Activated CD4-positive, alpha-beta T cell treated with anti-CD3 and anti-CD28 coated beads for 24 hours (primary cell): Measurements from ENCODE around the gene RNF182.
"Not testable (repeated sequence)": the region's sequence is repeated elsewhere in the genome, so short reads cannot be mapped to it uniquely, and the experiment has no call there.

ENCODE experiments used
- DNase-seq, 2 donors: peaks; one replicate each; pipeline ENCODE4 v3.0.0-alpha.2; 2020; ENCODE audit warnings: low read depth in 2 of 2

The RNF182 gene

DNA sequence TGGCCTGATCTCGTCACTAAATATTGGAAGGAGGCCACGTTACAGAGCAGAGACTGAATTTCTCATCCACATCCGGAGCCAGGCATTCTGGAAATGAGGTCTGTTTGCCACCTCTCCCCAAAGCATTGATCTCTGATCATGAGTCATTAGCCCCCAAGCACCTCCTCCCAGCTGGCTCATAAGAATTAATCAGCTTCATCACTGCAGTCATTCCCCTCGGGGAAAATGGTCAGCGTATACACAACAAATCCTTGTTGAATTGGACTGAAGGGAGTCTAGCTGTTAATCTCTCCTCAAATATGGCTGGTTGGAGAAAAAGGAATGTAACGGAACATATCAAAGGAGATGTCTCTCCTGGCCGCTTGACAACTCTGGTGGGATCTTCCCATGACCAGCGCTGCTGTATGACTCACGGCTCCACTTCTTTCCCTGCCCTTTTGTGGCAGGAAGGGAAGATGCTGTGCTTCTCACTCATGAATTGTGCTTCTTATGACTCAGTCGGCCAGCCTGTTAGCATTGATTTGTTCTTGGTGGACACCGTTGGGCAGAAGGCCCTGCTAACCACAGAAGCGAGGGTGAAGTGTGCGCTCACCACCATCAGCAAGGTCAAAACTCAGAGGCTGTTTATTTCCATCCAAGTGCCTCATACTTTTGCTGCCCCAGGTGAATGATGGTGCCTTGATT is 76.7 kb downstream of the RNF182 start:
- no peak for DNase-seq

DNA sequence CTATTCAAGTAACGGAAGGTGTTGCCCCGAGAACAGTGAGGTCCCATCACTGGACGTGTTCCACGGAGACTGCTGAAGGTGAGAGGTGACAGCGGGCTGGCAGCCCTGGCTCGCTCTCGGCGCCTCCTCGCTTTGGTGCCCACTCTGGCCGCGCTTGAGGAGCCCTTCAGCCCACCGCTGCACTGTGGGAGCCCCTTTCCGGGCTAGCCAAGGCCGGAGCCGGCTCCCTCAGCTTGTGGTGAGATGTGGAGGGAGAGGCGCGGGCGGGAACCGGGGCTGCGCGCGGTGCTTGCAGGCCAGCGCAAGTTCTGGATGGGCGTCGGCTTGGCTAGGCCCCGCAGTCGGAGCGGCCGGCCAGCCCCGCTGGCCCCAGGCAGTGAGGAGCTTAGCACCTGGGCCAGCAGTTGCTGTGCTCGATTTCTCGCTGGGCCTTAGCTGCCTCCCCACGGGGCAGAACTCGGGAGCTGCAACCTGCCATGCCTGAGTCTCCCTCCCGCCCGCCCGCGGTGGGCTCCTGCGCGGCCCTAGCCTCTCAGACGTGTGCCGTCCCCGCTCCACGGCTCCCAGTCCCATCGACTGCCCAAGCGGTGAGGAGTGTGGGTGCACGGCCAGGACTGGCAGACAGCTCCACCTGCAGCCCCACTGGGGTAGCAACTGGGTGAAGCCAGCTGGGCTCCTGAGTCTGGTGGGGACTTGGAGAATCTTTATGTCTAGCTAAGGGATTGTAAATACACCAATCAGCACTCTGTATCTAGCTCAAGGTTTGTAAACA is 77.6 kb downstream of the RNF182 start:
- DNase-seq: no peak

- no peak for DNase-seq
Observed at GRCh38 chr6:14004258-14004657, 79.5 kb downstream of the RNF182 start.

DNA sequence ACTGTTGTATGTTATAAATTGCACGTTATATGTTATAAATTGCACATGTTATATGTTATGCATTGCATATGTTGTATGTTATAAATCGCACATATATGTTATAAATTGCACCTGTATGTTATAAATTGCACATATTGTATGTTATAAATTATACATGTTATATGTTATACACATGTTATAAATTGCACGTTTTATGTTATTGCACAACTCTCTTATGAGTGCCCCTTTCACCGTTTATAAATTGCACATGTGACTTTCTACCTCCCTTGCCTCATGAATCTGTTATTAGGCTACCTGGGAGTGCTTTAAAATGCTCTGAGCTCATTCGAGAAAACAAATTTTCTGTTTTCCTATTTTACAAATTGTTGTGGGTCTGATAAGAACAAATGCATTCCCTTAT is 84.1 kb downstream of the RNF182 start:
- no peak for DNase-seq

DNA sequence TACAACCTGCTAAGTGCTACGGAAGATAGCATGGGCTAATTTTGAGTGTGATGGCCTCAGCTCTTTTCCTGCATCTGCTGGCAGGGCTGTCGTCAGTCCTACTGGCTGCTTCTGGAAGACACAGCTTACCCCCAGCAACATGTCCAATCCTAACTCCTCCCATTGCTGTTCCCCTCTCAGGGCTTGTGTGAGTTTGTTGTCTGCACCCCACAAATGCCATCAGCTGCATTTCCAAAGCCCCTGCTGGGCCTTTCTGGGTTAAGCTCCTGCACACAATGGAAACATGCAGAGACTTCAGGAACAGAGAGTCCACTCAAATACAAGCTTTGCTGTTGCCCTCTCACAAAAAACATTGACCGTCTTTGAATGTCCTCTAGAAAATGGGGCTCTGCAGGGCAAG is 84.7 kb downstream of the RNF182 start:
- DNase-seq: no peak

- no peak for DNase-seq
Observed at GRCh38 chr6:14010275-14010674, 85.5 kb downstream of the RNF182 start.

DNA sequence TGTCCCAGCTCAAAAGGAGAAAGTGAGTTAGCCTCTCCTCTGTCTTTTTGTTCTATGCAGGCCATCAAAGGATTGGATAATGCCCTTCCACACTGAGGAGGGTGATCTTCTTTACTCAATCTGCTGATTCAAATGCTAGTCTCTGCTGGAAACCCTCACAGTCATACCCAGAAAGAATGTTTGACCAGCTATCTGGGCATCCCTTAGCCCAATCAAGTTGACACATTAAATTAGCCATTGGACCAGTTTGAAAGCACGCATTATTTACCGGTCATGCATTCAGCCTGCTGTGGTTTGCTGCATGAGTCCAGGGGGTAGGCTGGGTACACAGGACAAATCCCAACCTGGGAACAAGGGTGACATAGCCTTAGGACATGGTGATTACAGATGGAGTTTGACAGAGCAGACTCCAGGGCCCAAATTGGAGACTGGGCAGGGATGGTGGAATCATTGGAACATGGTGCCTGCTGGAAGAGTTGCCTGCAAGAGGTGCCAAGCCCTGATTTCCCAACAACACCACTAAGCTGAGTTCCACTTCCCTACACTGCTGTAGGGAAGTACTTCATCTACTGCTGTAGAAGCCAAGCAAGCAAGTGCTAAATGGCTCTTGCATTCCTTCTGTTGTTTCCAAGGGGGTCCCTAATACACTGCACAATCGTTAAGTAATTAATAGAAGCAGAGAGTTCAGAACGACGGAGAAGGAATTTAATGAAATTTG is 87.7 kb downstream of the RNF182 start:
- DNase-seq: no peak

- DNase-seq: no peak
Observed at GRCh38 chr6:14015964-14016363, 91.2 kb downstream of the RNF182 start.

DNA sequence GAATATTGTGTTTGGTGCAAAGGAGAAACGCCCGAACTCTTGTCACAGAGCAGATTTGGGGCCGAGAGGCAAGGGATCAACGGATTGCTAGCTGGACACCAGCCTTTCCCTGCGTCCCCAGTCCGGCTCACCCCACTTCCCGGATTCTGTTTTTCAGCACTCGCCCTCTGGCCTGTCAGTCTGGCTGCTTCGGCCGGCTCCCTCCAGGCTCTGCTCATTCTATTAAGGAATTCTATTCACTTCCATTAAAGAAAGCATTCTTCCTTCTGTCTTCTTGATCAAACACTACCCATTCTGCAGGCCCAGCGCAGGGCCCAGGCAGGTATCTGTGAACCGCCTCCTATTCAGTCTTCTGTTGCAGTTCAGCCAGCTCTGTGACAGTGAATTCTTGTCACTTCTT is 91.7 kb downstream of the RNF182 start:
- DNase-seq: no peak

- no peak for DNase-seq
Observed at GRCh38 chr6:14016935-14017625, 92.3 kb downstream of the RNF182 start.

DNA sequence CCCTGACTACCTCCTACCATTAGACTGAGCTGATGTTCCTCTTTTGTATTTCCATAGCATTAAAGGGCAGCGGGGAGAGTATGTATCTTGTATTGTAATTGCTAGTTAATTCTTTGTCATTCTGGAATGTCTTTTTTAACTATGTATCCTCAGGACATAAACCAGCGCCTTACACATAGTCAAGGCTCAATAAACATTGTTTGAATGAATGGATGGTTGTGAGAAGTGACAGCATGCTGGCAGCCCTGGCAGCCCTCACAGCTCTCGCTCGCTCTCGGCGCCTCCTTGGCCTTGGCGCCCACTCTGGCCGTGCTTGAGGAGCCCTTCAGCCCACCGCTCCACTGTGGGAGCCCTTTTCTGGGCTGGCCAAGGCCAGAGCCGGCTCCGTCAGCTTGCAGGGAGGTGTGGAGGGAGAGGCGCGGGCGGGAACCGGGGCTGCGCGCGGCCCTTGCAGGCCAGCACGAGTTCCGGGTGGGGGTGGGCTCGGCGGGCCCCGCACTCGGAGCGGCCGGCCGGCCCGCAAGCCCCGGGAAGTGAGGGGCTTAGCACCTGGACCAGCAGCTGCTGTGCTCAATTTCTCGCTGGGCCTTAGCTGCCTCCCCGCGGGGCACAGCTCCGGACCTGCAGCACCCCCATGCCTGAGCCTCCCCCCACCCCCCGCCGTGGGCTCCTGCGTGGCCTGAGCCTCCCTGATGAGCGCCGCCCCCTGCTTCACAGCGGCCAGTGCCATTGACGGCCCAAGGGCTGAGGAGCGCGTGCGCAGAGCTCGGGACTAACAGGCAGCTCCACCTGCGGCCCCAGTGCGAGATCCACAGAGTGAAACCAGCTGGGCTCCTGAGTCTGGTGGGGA is 93.1 kb downstream of the RNF182 start:
- no peak for DNase-seq

GRCh38 chr6:14018559-14018958 is 93.8 kb downstream of the RNF182 start:
- DNase-seq: not testable (repeated sequence)

GRCh38 chr6:14020551-14020950 is 95.8 kb downstream of the RNF182 start:
- no peak for DNase-seq

DNA sequence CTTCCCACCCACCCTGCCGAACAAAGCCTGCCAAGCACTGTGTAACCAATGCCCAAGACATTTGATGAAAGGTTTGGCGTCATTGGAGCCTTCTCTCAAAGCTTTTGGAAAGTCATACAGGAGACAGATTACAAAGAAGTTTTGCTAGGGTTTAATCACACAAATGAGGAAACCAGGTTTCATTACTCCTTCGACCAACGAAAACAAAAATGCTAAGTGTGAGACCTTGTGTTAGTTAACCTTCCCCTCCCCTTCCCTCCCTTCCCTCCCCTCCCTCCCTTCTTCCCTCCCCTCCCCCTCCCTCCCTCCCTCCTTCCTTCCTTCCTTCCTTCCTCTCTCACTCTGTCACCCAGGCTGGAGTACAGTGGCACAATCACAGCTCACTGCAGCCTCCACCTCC is 96.7 kb downstream of the RNF182 start:
- no peak for DNase-seq

GRCh38 chr6:14022673-14023072 is 97.9 kb downstream of the RNF182 start:
- no peak for DNase-seq

DNA sequence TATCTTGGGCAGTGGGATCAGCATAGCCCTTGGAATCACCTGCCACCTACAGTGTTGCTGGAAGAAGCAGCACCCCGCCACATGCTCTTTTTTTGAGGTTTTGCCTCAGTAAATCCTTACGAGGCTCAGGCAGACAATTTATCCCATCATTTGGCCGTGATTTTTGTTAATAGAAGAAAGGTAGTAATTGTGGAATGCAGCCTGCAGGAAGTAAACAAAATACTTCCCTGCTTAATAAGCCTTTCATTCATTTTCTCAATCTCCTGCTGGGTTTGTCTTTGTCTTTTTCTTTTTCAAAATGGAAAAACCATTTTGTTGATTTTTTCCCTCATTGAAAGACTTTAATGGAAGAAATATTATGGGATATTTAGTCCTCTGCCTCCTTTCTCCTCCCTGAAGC is 99.1 kb downstream of the RNF182 start:
- DNase-seq: no peak

DNA sequence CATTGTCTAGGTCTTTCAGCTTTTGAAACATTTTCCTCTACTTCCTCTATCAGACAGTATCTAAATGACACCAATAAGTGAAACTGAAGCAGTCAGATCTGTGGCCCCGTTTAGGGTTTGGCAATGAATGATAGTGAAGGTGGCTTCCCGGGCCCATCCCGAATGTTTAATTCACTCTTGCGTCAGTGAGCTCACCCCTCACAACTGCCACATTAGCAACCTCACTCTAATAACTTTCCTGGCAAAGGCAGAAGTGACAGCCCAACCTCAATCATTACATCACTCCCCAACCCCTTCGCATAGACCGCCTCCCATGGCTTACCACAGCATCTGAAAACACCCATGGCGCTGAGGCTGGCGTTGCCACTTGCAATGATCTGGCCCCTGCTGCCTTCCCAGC is 100.4 kb downstream of the RNF182 start:
- DNase-seq: no peak

DNA sequence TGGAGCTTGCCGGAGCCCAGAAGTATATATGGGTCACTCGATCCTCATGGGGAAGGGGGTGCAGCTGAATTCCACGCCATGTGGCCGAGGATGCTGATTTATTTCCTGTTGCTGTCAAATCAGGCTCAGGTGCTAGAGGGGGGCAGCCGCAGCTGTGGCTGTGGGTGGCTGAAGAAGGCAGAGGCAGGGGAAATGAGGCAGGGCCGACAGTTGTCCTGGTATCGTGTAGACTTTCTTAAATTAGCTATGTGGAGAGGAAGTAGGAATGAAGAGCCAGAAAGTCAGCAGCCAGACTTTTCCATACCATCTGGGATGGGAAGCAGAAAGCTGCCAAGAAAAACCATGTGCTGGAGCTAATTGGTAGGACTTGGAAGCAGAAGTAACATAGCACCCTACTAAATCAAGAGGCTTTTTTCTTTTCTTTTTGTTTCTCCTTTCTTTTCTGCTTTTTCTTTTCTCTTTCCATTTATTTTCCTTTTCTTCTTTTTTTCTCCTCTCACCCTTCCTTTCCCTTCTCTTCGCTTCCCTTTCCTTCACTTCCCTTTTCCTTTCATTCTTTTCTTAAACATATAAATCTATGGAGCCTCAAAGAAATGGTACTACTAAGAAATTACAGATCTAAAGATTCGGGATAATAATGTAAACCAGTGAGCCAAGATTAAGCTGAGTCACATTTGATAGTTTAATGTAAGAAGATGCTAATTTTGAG is 102.2 kb downstream of the RNF182 start:
- no peak for DNase-seq

- no peak for DNase-seq
Observed at GRCh38 chr6:14028631-14029030, 103.9 kb downstream of the RNF182 start.

GRCh38 chr6:14029605-14030004 is 104.9 kb downstream of the RNF182 start:
- DNase-seq: no peak
